Adrenal gland (tissue), 12 donors: Measurements from ENCODE around the gene UBASH3B. TPM values are rescaled to one million over a fixed set of nuclear protein-coding genes. Genes with fewer than 3 reads are reported as not detected.

ENCODE experiments used
- DNase-seq, 7 donors: peaks; one replicate each; pipeline ENCODE4 v3.0.0-alpha.2; 2019 to 2020
- H3K27ac ChIP-seq, 5 donors: fragments of 200-600 bp; sonication (generic) in 4 of 5; 1 replicate in 3 of 5; 2 replicates in 2 of 5; pipeline versions ENCODE4 v1.5.1 to v1.8.0; 2016 to 2020; ENCODE audit warnings: mild to moderate bottlenecking in 1 of 5
- H3K27me3 ChIP-seq: fragments of 200-600 bp; 2 replicates; pipeline ENCODE4 v1.8.0; 2021
- H3K36me3 ChIP-seq, 2 donors: fragments of 200-600 bp; replicated peaks in 1 of 2; 1 replicate in 1 of 2; 2 replicates in 1 of 2; pipeline versions ENCODE4 v1.5.1 to v1.8.0; 2018 to 2022
- H3K4me1 ChIP-seq, 2 donors: fragments of 200-600 bp; replicated peaks in 1 of 2; 1 replicate in 1 of 2; 2 replicates in 1 of 2; pipeline versions ENCODE4 v1.5.1 to v1.8.0; 2018 to 2021
- H3K4me3 ChIP-seq, 4 donors: fragments of 200-600 bp; sonication (generic) in 3 of 4; one replicate each; pipeline ENCODE4 v1.5.1; 2016 to 2018
- H3K9me3 ChIP-seq, 3 donors: fragments of 200-600 bp; sonication (generic) in 1 of 3; replicated peaks in 1 of 3; 1 replicate in 2 of 3; 2 replicates in 1 of 3; pipeline versions ENCODE4 v1.5.1 to v1.8.0; 2016 to 2021
- CTCF ChIP-seq, 6 experiments: fragments of 450-650 bp in 4 of 6; fragments of 200-600 bp in 2 of 6; sonication (generic) in 1 of 6; IDR thresholded peaks; 1 replicate in 5 of 6; 2 replicates in 1 of 6; pipeline versions ENCODE4 v1.5.1 to v1.8.0; 2016 to 2021; ENCODE audit warnings: antibody characterized with exemption in 6 of 6, mild to moderate bottlenecking in 2 of 6, moderate library complexity in 1 of 6
- POLR2A ChIP-seq, 2 donors: fragments of 450-650 bp; IDR thresholded peaks; one replicate each; pipeline ENCODE4 v1.6.1; 2017; ENCODE audit warnings: antibody characterized with exemption in 2 of 2, mild to moderate bottlenecking in 2 of 2, moderate library complexity in 1 of 2
- WGBS, 4 donors: extraction: QIAGEN DNeasy Blood & Tissue Kit in 2 of 4; methylation state at CpG; one replicate each; pipeline versions ENCODE4 v1.1.5 to v1.1.7; 2013 to 2017; 5-methylcytosine and 5-hydroxymethylcytosine counted together
- intact Hi-C, 2 donors: fragments of 100-400 bp; cut with DNase I; formaldehyde crosslinking; loops; one replicate each; pipeline versions ENCODE4 v1.14.1 to v1.15.0; 2022 to 2023
- polyA plus RNA-seq, 3 donors: library from polyadenylated mRNA; stranded (reverse); fragments of 200-250 nt in 2 of 3; fragments of 350-450 nt in 1 of 3; fragmentation: Illumina TruSeq in 1 of 3; extraction: RNeasy Lipid Tissue Mini Kit (QIAGEN cat#74804) in 1 of 3; gene quantifications; one replicate each; pipeline ENCODE4 v1.2.3, GENCODE V29; 2013 to 2014
- total RNA-seq, 9 donors: library from RNA; depleted of rRNA in 4 of 9; stranded (reverse); fragments of >200 nt in 4 of 9; fragments of 120-200 nt in 1 of 9; fragmentation: NEBNext Ultra II Directional in 1 of 9; extraction: Animal tissue kit (Norgen Biotek cat#: 25700) in 1 of 9; gene quantifications; one replicate each; pipeline versions ENCODE4 v1.1.0 to v1.2.4, GENCODE V29; 2013 to 2023
- donor health status: healthy with polysubstance abuse.
- donor health status: Bipolar disorder and iron deficiency.
- donor health status: DM: yes; HTN: yes; CAD: no.
- donor health status: DM: no; HTN: no; CAD: no.
- donor health status: DM: no; HTN: no; CAD: no.
- donor health status: DM: yes; HTN: yes; CAD: no.

Gene UBASH3B
- total and polyA plus RNA-seq, 12 donors = 0.57 to 21.5 (median 5.6) TPM

DNA sequence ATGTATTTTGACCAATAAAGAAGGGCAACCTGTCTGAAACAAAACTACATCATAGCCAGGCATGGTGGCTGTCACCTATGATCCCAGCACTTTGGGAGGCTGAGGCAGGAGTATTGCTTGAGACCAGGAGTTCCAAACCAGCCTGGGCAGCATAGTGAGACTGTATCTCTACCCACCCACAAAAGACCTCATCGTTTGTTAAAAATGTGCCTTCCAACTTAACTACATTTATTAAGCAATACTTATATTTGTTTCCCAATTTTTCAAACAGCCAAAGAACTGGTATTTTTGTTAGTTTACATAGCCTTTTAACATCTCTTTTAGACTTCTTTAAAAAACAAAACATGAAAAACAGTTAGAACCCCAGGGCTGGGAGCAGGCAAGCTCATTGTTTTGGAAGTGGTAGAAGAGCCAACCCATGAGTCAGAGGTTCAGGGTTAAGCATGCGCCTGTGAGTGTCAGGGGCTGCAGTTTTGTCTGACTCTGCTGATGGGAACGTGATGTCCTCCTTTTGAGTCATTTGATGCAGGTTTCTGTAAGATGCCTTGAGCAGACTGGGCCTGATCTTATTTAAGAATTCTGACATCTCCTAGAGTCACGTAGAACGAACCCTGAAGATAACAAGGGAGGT, 128.9 kb downstream of the UBASH3B start:
- H3K36me3 ChIP-seq = no peaks in the 10 kb centered on the region
- intact Hi-C loops = loop anchor here (5.0 kb wide), 2 partner anchors 152 to 202 kb away; no protein-coding TSS in a partner anchor

GRCh38 chr11:122785031-122785541, 129.6 kb downstream of the UBASH3B start:
- 32 to 41% (median 36%) methylated on average over 13 of the region's 13 CpGs for WGBS, 4 donors
- TF ChIP-seq CTCF (IDR thresholded peaks at IDR 0.05) (no peak), POLR2A (IDR thresholded peaks at IDR 0.05) (no peak)
- no peak overlapping the region for H3K4me3 ChIP-seq
- H3K27me3 ChIP-seq = no peaks in the 10 kb centered on the region
- H3K36me3 ChIP-seq = no peaks in the 10 kb centered on the region
- peaks cover 8 to 15% of the 10 kb centered on the region in 2 donors for H3K4me1 ChIP-seq
- H3K9me3 ChIP-seq = no peaks in the 10 kb centered on the region
- intact Hi-C loops = no loop called here
- peak in 6 of 7 donors; percentile 20 to 74 (median 40) for DNase-seq
- peak overlapping the region in 4 of 5 donors; percentile 46 to 83 (median 71) for H3K27ac ChIP-seq

More for the DNA sequence above, 128.9 kb downstream of the UBASH3B start:
- Histone ChIP-seq H3K9me3 (no peaks in the 10 kb centered on the region), H3K27ac (peak overlapping the region in 4 of 5 donors; percentile 46 to 83 (median 71)), H3K4me1 (peaks cover 8 to 15% of the 10 kb centered on the region in 2 donors), H3K4me3 (no peak overlapping the region), H3K27me3 (no peaks in the 10 kb centered on the region)
- WGBS, 4 donors = 35 to 40% (median 38%) methylated on average over 5 of the region's 5 CpGs
- DNase-seq = peak; percentile 42 to 85 (median 80)
- TF ChIP-seq CTCF (IDR thresholded peaks at IDR 0.05) (no peak), POLR2A (IDR thresholded peaks at IDR 0.05) (peak in 1 of 2 donors; percentile 13)

- no peaks in the 10 kb centered on the region for H3K36me3 ChIP-seq
- H3K4me1 ChIP-seq = peaks cover 8 to 13% of the 10 kb centered on the region in 2 donors
- no peak overlapping the region for H3K4me3 ChIP-seq
- DNase-seq = no peak
- WGBS, 4 donors = 90 to 96% (median 94%) methylated on average over 7 of the region's 7 CpGs
- TF ChIP-seq POLR2A (IDR thresholded peaks at IDR 0.05) = no peak
- TF ChIP-seq CTCF (IDR thresholded peaks at IDR 0.05) = no peak
- no peaks in the 10 kb centered on the region for H3K9me3 ChIP-seq
- H3K27ac ChIP-seq = no peak overlapping the region
- H3K27me3 ChIP-seq = no peaks in the 10 kb centered on the region
- intact Hi-C loops = no loop called here
Observed at GRCh38 chr11:122786896-122787295, 131.4 kb downstream of the UBASH3B start.

GRCh38 chr11:122788781-122789535, 133.4 kb downstream of the UBASH3B start:
- no peaks in the 10 kb centered on the region for H3K36me3 ChIP-seq

More at GRCh38 chr11:122788781-122789535, 133.4 kb downstream of the UBASH3B start:
- no peak for DNase-seq
- TF ChIP-seq POLR2A (IDR thresholded peaks at IDR 0.05) = no peak
- 89 to 96% (median 94%) methylated on average over 9 to 10 of the region's 10 CpGs for WGBS, 4 donors
- intact Hi-C loops = no loop called here
- Histone ChIP-seq H3K4me1 (peaks cover 8 to 13% of the 10 kb centered on the region in 2 donors), H3K27ac (no peak overlapping the region), H3K4me3 (no peak overlapping the region), H3K9me3 (no peaks in the 10 kb centered on the region), H3K27me3 (no peaks in the 10 kb centered on the region)
